Heart left ventricle (tissue), 16 donors: ENCODE results near the gene TLK2. TPM values are rescaled to one million over a fixed set of nuclear protein-coding genes. Genes with fewer than 3 reads are reported as not detected.
"Not testable (repeated sequence)": the region's sequence is repeated elsewhere in the genome, so short reads cannot be mapped to it uniquely, and the experiment has no call there.

Experiments
- ATAC-seq, 4 donors: fragments of 200-7000 bp; cut with Tn5 transposase; one replicate each; pipeline ENCODE4 v1.9.1; 2020 to 2022; ENCODE audit warnings: moderate library complexity in 4 of 4, mild to moderate bottlenecking in 3 of 4, moderate number of reproducible peaks in 1 of 4
- DNase-seq, 5 donors: peaks; one replicate each; pipeline ENCODE4 v3.0.0-alpha.2; 2020
- H3K27ac ChIP-seq, 12 donors: fragments of 200-600 bp; sonication (generic) in 4 of 12; one replicate each; pipeline versions ENCODE4 v1.5.0 to v1.8.0; 2016 to 2022; ENCODE audit warnings: mild to moderate bottlenecking in 2 of 12
- H3K27me3 ChIP-seq, 9 donors: fragments of 200-600 bp; sonication (generic) in 2 of 9; one replicate each; pipeline versions ENCODE4 v1.5.1 to v1.8.0; 2016 to 2022; ENCODE audit warnings: mild to moderate bottlenecking in 3 of 9
- H3K36me3 ChIP-seq, 9 donors: fragments of 200-600 bp; sonication (generic) in 2 of 9; one replicate each; pipeline versions ENCODE4 v1.5.0 to v1.8.0; 2018 to 2022; ENCODE audit warnings: mild to moderate bottlenecking in 2 of 9
- H3K4me1 ChIP-seq, 12 donors: fragments of 200-600 bp; sonication (generic) in 4 of 12; one replicate each; pipeline versions ENCODE4 v1.5.0 to v1.8.0; 2016 to 2022; ENCODE audit warnings: mild to moderate bottlenecking in 3 of 12
- H3K4me3 ChIP-seq, 12 donors: fragments of 200-600 bp; sonication (generic) in 4 of 12; one replicate each; pipeline versions ENCODE4 v1.5.0 to v1.8.0; 2017 to 2022; ENCODE audit warnings: mild to moderate bottlenecking in 9 of 12, moderate library complexity in 4 of 12
- H3K9me3 ChIP-seq, 12 donors: fragments of 200-600 bp; sonication (generic) in 4 of 12; one replicate each; pipeline versions ENCODE4 v1.5.0 to v1.8.0; 2016 to 2022; ENCODE audit warnings: mild to moderate bottlenecking in 1 of 12
- CTCF ChIP-seq, 12 donors: fragments of 200-600 bp; sonication (generic) in 4 of 12; IDR thresholded peaks; one replicate each; pipeline versions ENCODE4 v1.5.0 to v1.8.0; 2018 to 2022; ENCODE audit warnings: antibody characterized with exemption in 12 of 12, mild to moderate bottlenecking in 5 of 12
- POLR2A ChIP-seq, 2 donors: fragments of 450-650 bp; IDR thresholded peaks; one replicate each; pipeline ENCODE4 v1.6.1; 2017; ENCODE audit warnings: antibody characterized with exemption in 2 of 2, mild to moderate bottlenecking in 2 of 2, moderate library complexity in 2 of 2
- WGBS, 4 donors: extraction: QIAGEN DNeasy Blood & Tissue Kit in 2 of 4; methylation state at CpG; one replicate each; pipeline versions ENCODE4 v1.1.5 to v1.1.7; 2013 to 2018; 5-methylcytosine and 5-hydroxymethylcytosine counted together
- intact Hi-C, 10 donors: fragments of 100-400 bp; cut with DNase I; formaldehyde crosslinking; loops; one replicate each; pipeline versions ENCODE4 v1.11.1 to v1.14.2; 2022
- polyA plus RNA-seq, 2 donors: library from polyadenylated mRNA; stranded (reverse); fragments of 200-250 nt; gene quantifications; one replicate each; pipeline ENCODE4 v1.2.3, GENCODE V29; 2013
- total RNA-seq, 9 donors: library from RNA; depleted of rRNA in 2 of 9; stranded (reverse); fragments of >200 nt in 2 of 9; fragmentation: NEBNext Ultra II Directional in 3 of 9; extraction: Animal tissue kit (Norgen Biotek cat#: 25700) in 3 of 9; gene quantifications; one replicate each; pipeline versions ENCODE4 v1.1.0 to v1.2.4, GENCODE V29; 2016 to 2023
- donor health status: ischemic (EF 13 %, LVEDD 7.1; RV severe dilation, severe dysfunction).
- donor health status: healthy with polysubstance abuse.
- donor health status: DM: no; HTN: yes; CAD: no.
- donor health status: DM: no; HTN: no; CAD: no.
- donor health status: ischemic (EF 25% LVEDD 6.9; RV normal size, moderate dysfunction).
- donor health status: ischemic (EF 25% LVEDD 5.7; RV mildly dilated, moderate dysfunction).
- donor health status: healthy.
- donor health status: DM: yes; HTN: yes; CAD: no.
- donor health status: ischemic (EF 35%, LVEDD 5.7; RV mildly dilated, moderate dysfunction).
- donor health status: nonischemic (EF 11% LVEDD 7.7; RV severe dilation, severe dysfunction).
- donor health status: DM: yes; HTN: yes; CAD: no.
- donor health status: PGD.
- donor health status: ischemic (EF 29% LVEDD 5.4; RV normal size, mild dysfunction).
- donor health status: nonischemic (EF 23%, LVEDD 6.1; RV moderate dilation, normal function).

TLK2 gene
- total and polyA plus RNA-seq, 11 donors: 11.0 to 36.8 (median 29.5) TPM

GRCh38 chr17:62611728-62612127 lies 133.1 kb downstream of the TLK2 start:
- Histone ChIP-seq H3K27me3 (no peaks in the 10 kb centered on the region), H3K4me1 (peaks cover 0 to 25% (median 2%) of the 10 kb centered on the region in 12 donors), H3K4me3 (no peak overlapping the region), H3K36me3 (peaks cover 0 to 97% (median 85%) of the 10 kb centered on the region in 9 donors), H3K27ac (peak overlapping the region in 3 of 12 donors; percentile 24 to 71 (median 33)), H3K9me3 (no peaks in the 10 kb centered on the region)
- 67 to 77% (median 73%) methylated on average over 8 of the region's 8 CpGs for WGBS, 4 donors
- intact Hi-C loops: no loop called here
- TF ChIP-seq CTCF (IDR thresholded peaks at IDR 0.05) (no peak), POLR2A (IDR thresholded peaks at IDR 0.05) (no peak)
- peak in 1 of 4 donors; percentile 42 for ATAC-seq
- no peak for DNase-seq

GRCh38 chr17:62612289-62612688 lies 133.7 kb downstream of the TLK2 start:
- peak overlapping the region in 4 of 12 donors; percentile 24 to 71 (median 36) for H3K27ac ChIP-seq
- H3K4me3 ChIP-seq, H3K9me3 ChIP-seq, H3K27me3 ChIP-seq, intact Hi-C loops: not testable (repeated sequence)
- peaks cover 0 to 91% (median 80%) of the 10 kb centered on the region in 9 donors for H3K36me3 ChIP-seq
- ATAC-seq: peak in 3 of 4 donors; percentile 24 to 85 (median 79)
- DNase-seq: peak in 2 of 5 donors; percentile 44 to 58
- WGBS, 4 donors: 84 to 90% (median 88%) methylated on average over 9 to 12 of the region's 12 CpGs
- peaks cover 0 to 28% (median 2%) of the 10 kb centered on the region in 12 donors for H3K4me1 ChIP-seq

- H3K4me3 ChIP-seq, DNase-seq, H3K9me3 ChIP-seq, intact Hi-C loops, H3K27me3 ChIP-seq: not testable (repeated sequence)
- H3K4me1 ChIP-seq: peaks cover 0 to 36% (median 4%) of the 10 kb centered on the region in 12 donors
- WGBS, 4 donors: 81 to 96% (median 86%) methylated on average over 4 of the region's 4 CpGs
- peaks cover 0 to 83% (median 72%) of the 10 kb centered on the region in 9 donors for H3K36me3 ChIP-seq
- peak overlapping the region in 3 of 12 donors; percentile 32 to 49 (median 39) for H3K27ac ChIP-seq
- ATAC-seq: peak in 1 of 4 donors; percentile 76
Observed at GRCh38 chr17:62613095-62613494, 134.5 kb downstream of the TLK2 start.

- Histone ChIP-seq H3K27me3 (no peaks in the 10 kb centered on the region), H3K36me3 (peaks cover 0 to 73% (median 61%) of the 10 kb centered on the region in 9 donors), H3K9me3 (no peaks in the 10 kb centered on the region), H3K4me1 (peaks cover 0 to 44% (median 5%) of the 10 kb centered on the region in 12 donors), H3K4me3 (no peak overlapping the region), H3K27ac (no peak overlapping the region)
- TF ChIP-seq CTCF (IDR thresholded peaks at IDR 0.05) (no peak), POLR2A (IDR thresholded peaks at IDR 0.05) (no peak)
- DNase-seq (no peak), ATAC-seq (peak; percentile 25 to 47 (median 32))
- intact Hi-C loops: no loop called here
- 30 to 42% (median 35%) methylated on average over 6 of the region's 6 CpGs for WGBS, 4 donors
Observed at GRCh38 chr17:62614142-62614541, 135.5 kb downstream of the TLK2 start.

- Histone ChIP-seq H3K4me3 (no peak overlapping the region), H3K27me3 (no peaks in the 10 kb centered on the region), H3K36me3 (peaks cover 0 to 59% (median 48%) of the 10 kb centered on the region in 9 donors), H3K9me3 (no peaks in the 10 kb centered on the region), H3K4me1 (peaks cover 0 to 52% (median 9%) of the 10 kb centered on the region in 12 donors), H3K27ac (no peak overlapping the region)
- WGBS, 4 donors: 87 to 94% (median 92%) methylated on average over 4 of the region's 4 CpGs
- TF ChIP-seq CTCF (IDR thresholded peaks at IDR 0.05) (no peak), POLR2A (IDR thresholded peaks at IDR 0.05) (no peak)
- intact Hi-C loops: no loop called here
- DNase-seq: no peak
- no peak for ATAC-seq
Observed at GRCh38 chr17:62615503-62615902, 136.9 kb downstream of the TLK2 start.
